Smooth muscle cell (in vitro differentiated cells): ENCODE data around the gene TMEM198. TPM values are rescaled to one million over a fixed set of nuclear protein-coding genes. Genes with fewer than 3 reads are reported as not detected.

Experiments
- DNase-seq: peaks from one replicate; lab custom pipeline; 2025; ENCODE audit not compliant: unreplicated experiment; lab: John Stamatoyannopoulos, UW
- H2AFZ ChIP-seq: fragments of 200-600 bp; sonication (generic); 2 replicates; pipeline ENCODE4 v1.6.0; 2016; ENCODE audit warnings: antibody characterized with exemption, low read depth, mild to moderate bottlenecking
- H3F3A ChIP-seq: fragments of 200-600 bp; sonication (generic); 2 replicates; pipeline ENCODE4 v1.6.0; 2017; ENCODE audit warnings: antibody characterized with exemption, low read depth
- H3K27ac ChIP-seq: fragments of 200-600 bp; sonication (generic); 2 replicates; pipeline ENCODE4 v1.5.1; 2016; ENCODE audit warnings: low read depth, mild to moderate bottlenecking
- H3K27me3 ChIP-seq: fragments of 200-600 bp; sonication (generic); 2 replicates; pipeline ENCODE4 v1.6.1; 2016; ENCODE audit warnings: low read depth, mild to moderate bottlenecking
- H3K36me3 ChIP-seq: fragments of 200-600 bp; sonication (generic); 2 replicates; pipeline ENCODE4 v1.5.1; 2016; ENCODE audit warnings: low read depth
- H3K4me1 ChIP-seq: fragments of 200-600 bp; sonication (generic); 2 replicates; pipeline ENCODE4 v1.5.1; 2016; ENCODE audit warnings: low read depth
- H3K4me2 ChIP-seq: fragments of 200-600 bp; sonication (generic); 2 replicates; pipeline ENCODE4 v1.6.0; 2016; ENCODE audit warnings: mild to moderate bottlenecking
- H3K4me3 ChIP-seq: fragments of 200-600 bp; sonication (generic); 2 replicates; pipeline ENCODE4 v1.5.1; 2016; ENCODE audit warnings: mild to moderate bottlenecking
- H3K79me2 ChIP-seq: fragments of 200-600 bp; sonication (generic); 2 replicates; pipeline ENCODE4 v1.6.0; 2016; ENCODE audit warnings: low read depth, mild to moderate bottlenecking
- H3K9ac ChIP-seq: fragments of 200-600 bp; sonication (generic); 2 replicates; pipeline ENCODE4 v1.6.0; 2016; ENCODE audit warnings: low read depth
- H3K9me3 ChIP-seq: fragments of 200-600 bp; sonication (generic); replicated peaks from 2 replicates; pipeline ENCODE4 v1.5.1; 2016; ENCODE audit warnings: low read depth
- H4K20me1 ChIP-seq: fragments of 200-600 bp; sonication (generic); 2 replicates; pipeline ENCODE4 v1.6.0; 2016; ENCODE audit warnings: low read depth
- CTCF ChIP-seq: fragments of 200-600 bp; sonication (generic); IDR thresholded peaks from 2 replicates; pipeline ENCODE4 v1.5.1; 2017; ENCODE audit warnings: borderline replicate concordance, mild to moderate bottlenecking, antibody characterized with exemption; ENCODE audit not compliant: insufficient read depth, poor library complexity, severe bottlenecking
- WGBS: methylation state at CpG from one replicate; pipeline ENCODE4 v1.1.7; 2016; ENCODE audit warnings: low lambda C conversion rate; 5-methylcytosine and 5-hydroxymethylcytosine counted together
- polyA plus RNA-seq: library from polyadenylated mRNA; unstranded; fragments of >200 nt; fragmentation: Nextera tagmentation; extraction: Ambion mirVana; gene quantifications from 2 replicates; pipeline ENCODE4 v1.2.1, GENCODE V29; 2016
- total RNA-seq: library from RNA; depleted of rRNA; stranded (reverse); fragments of >200 nt; gene quantifications from 2 replicates; pipeline ENCODE4 v1.2.3, GENCODE V29; 2014

The TMEM198 gene
- total and polyA plus RNA-seq, 2 experiments from 2014 or later: 3.3 to 6.9 TPM

GRCh38 chr2:219516888-219517287, 26.9 kb upstream of the TMEM198 start:
- no peak overlapping the region for H3K27ac ChIP-seq
- whole genome bisulfite sequencing: 88% methylated on average over 4 of the region's 7 CpGs
- H3K9me3 ChIP-seq: no peaks in the 10 kb centered on the region
- no peak overlapping the region for H3K4me2 ChIP-seq
- no peak for TF ChIP-seq CTCF
- no peak overlapping the region for H3K9ac ChIP-seq
- H3K27me3 ChIP-seq: peaks cover 20% of the 10 kb centered on the region
- H3F3A ChIP-seq: no peaks in the 10 kb centered on the region
- no peak for DNase-seq
- H2AFZ ChIP-seq: no peak overlapping the region
- H3K4me3 ChIP-seq: no peak overlapping the region
- no peaks in the 10 kb centered on the region for H3K79me2 ChIP-seq
- peaks cover 4% of the 10 kb centered on the region for H4K20me1 ChIP-seq
- no peaks in the 10 kb centered on the region for H3K36me3 ChIP-seq
- H3K4me1 ChIP-seq: peaks cover 39% of the 10 kb centered on the region

GRCh38 chr2:219517954-219518778, 25.7 kb upstream of the TMEM198 start:
- Histone ChIP-seq H3K9me3 (no peaks in the 10 kb centered on the region), H3K79me2 (no peaks in the 10 kb centered on the region), H3F3A (no peaks in the 10 kb centered on the region), H4K20me1 (peaks cover 5% of the 10 kb centered on the region), H3K4me1 (peaks cover 37% of the 10 kb centered on the region), H3K36me3 (no peaks in the 10 kb centered on the region), H2AFZ (no peak overlapping the region), H3K27ac (no peak overlapping the region), H3K4me2 (no peak overlapping the region), H3K9ac (no peak overlapping the region), H3K27me3 (peaks cover 10% of the 10 kb centered on the region), H3K4me3 (no peak overlapping the region)
- TF ChIP-seq CTCF: no peak
- DNase-seq: no peak
- 64% methylated on average over 8 of the region's 10 CpGs for WGBS

- Histone ChIP-seq H3K27me3 (peaks cover 10% of the 10 kb centered on the region), H3K9me3 (no peaks in the 10 kb centered on the region), H4K20me1 (peaks cover 5% of the 10 kb centered on the region), H3K9ac (no peak overlapping the region), H2AFZ (no peak overlapping the region), H3K27ac (no peak overlapping the region), H3K4me3 (no peak overlapping the region), H3K4me1 (peaks cover 29% of the 10 kb centered on the region), H3K36me3 (no peaks in the 10 kb centered on the region), H3K4me2 (no peak overlapping the region), H3K79me2 (no peaks in the 10 kb centered on the region), H3F3A (no peaks in the 10 kb centered on the region)
- 94% methylated on average over 9 of the region's 9 CpGs for WGBS
- DNase-seq: no peak
- TF ChIP-seq CTCF: no peak
Measured at GRCh38 chr2:219519526-219519916, 24.3 kb upstream of the TMEM198 start.

- Histone ChIP-seq H4K20me1 (peaks cover 5% of the 10 kb centered on the region), H3K4me3 (no peak overlapping the region), H3K4me2 (peak overlapping the region; percentile 93), H2AFZ (no peak overlapping the region), H3K36me3 (no peaks in the 10 kb centered on the region), H3F3A (no peaks in the 10 kb centered on the region), H3K79me2 (no peaks in the 10 kb centered on the region), H3K9me3 (no peaks in the 10 kb centered on the region), H3K4me1 (peaks cover 29% of the 10 kb centered on the region), H3K27ac (no peak overlapping the region), H3K27me3 (peaks cover 5% of the 10 kb centered on the region), H3K9ac (no peak overlapping the region)
- WGBS: 63% methylated on average over 6 of the region's 8 CpGs
- DNase-seq: no peak
- TF ChIP-seq CTCF: no peak
Measured at GRCh38 chr2:219520079-219520478, 23.7 kb upstream of the TMEM198 start.
